Cortex of kidney (tissue), 1 donor: ENCODE measurements around the gene ASB16.
A peak's percentile ranks its signal among the peaks of the same experiment; 100 is the strongest.

Source experiments
- DNase-seq: peaks from one replicate; lab custom pipeline; 2025; lab: John Stamatoyannopoulos, UW

ASB16 gene

GRCh38 chr17:44188576-44189403, 18.3 kb downstream of the ASB16 start:
- no peak for DNase-seq

- DNase-seq: no peak
Measured at GRCh38 chr17:44190481-44190880, 20.0 kb downstream of the ASB16 start.

- DNase-seq: no peak
Measured at GRCh38 chr17:44191369-44191768, 20.9 kb downstream of the ASB16 start.

- no peak for DNase-seq
Measured at GRCh38 chr17:44191941-44192496, 21.5 kb downstream of the ASB16 start.

GRCh38 chr17:44192750-44193149, 22.2 kb downstream of the ASB16 start:
- no peak for DNase-seq

- no peak for DNase-seq
Measured at GRCh38 chr17:44193326-44194084, 23.0 kb downstream of the ASB16 start.

- no peak for DNase-seq
Measured at GRCh38 chr17:44197107-44197506, 26.6 kb downstream of the ASB16 start.

- no peak for DNase-seq
Measured at GRCh38 chr17:44197980-44198720, 27.6 kb downstream of the ASB16 start.

- no peak for DNase-seq
Measured at GRCh38 chr17:44198721-44199552, 28.4 kb downstream of the ASB16 start.

- peak; percentile 89 for DNase-seq
Measured at GRCh38 chr17:44199553-44200477, 29.3 kb downstream of the ASB16 start, which contains the start of gene ATXN7L3. Gene ATXN7L3, minus strand, starts transcription at chr17:44199884. Its CDS starts 1,814 bp downstream, at chr17:44198070.

- no peak for DNase-seq
Measured at GRCh38 chr17:44200478-44201155, 30.1 kb downstream of the ASB16 start.

GRCh38 chr17:44202756-44203155, 32.3 kb downstream of the ASB16 start:
- no peak for DNase-seq

- no peak for DNase-seq
Measured at GRCh38 chr17:44203731-44204440, 33.4 kb downstream of the ASB16 start.

- DNase-seq: no peak
Measured at GRCh38 chr17:44204441-44204882, 34.0 kb downstream of the ASB16 start.

GRCh38 chr17:44205962-44206824, 35.7 kb downstream of the ASB16 start:
- DNase-seq: no peak

GRCh38 chr17:44206825-44207155, 36.3 kb downstream of the ASB16 start:
- DNase-seq: no peak

- no peak for DNase-seq
Measured at GRCh38 chr17:44207319-44207718, 36.8 kb downstream of the ASB16 start.

GRCh38 chr17:44207743-44208142, 37.2 kb downstream of the ASB16 start:
- DNase-seq: no peak
